NCI-H2227 (cell line): Measurements from ENCODE around the gene NCAM2.
A peak's percentile ranks its signal among the peaks of the same experiment; 100 is the strongest.
"Not testable (repeated sequence)": the region's sequence is repeated elsewhere in the genome, so short reads cannot be mapped to it uniquely, and the experiment has no call there.

Source experiments
- DNase-seq: peaks from one replicate; lab custom pipeline; 2025; ENCODE audit not compliant: unreplicated experiment; lab: John Stamatoyannopoulos, UW

The NCAM2 gene

GRCh38 chr21:21101911-21102310 is 103.7 kb downstream of the NCAM2 start:
- DNase-seq, result peak; percentile 85

GRCh38 chr21:21102896-21103295 is 104.7 kb downstream of the NCAM2 start:
- DNase-seq, result no peak

GRCh38 chr21:21103692-21104091 is 105.5 kb downstream of the NCAM2 start:
- DNase-seq, result no peak

GRCh38 chr21:21109736-21110135 is 111.5 kb downstream of the NCAM2 start:
- DNase-seq, result no peak

DNA sequence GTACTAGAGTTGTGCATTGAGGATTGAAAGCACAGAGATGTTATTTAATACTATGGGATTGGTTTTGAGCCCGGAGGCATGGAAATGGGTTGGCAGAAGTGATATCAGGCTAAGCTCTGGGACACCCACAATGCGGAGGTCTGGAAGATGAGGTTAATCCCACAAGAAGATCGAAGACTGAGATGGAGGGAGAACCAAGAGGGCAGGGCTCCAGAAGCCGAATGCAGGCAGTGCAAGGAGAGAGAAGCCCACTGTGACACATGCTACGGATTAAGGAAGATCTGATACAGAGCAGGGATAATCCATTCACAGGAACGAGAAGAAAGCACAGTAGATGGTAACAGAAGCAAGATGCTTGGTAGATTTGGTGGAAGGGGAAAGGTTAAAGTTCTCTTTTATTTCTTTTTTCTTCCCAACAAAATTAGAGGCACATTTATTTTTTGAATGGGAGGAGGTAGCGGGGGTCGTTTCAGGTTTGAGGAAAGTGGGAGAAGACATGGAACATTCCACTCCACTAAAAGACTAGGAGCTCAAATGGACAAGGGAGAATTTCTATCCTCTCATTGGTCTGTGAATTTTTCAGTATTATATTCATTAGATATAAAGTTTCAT is 113.2 kb downstream of the NCAM2 start:
- peak; percentile 58 for DNase-seq

- peak; percentile 64 for DNase-seq
These were observed 116.3 kb downstream of the NCAM2 start for GRCh38 chr21:21114461-21114860.

DNA sequence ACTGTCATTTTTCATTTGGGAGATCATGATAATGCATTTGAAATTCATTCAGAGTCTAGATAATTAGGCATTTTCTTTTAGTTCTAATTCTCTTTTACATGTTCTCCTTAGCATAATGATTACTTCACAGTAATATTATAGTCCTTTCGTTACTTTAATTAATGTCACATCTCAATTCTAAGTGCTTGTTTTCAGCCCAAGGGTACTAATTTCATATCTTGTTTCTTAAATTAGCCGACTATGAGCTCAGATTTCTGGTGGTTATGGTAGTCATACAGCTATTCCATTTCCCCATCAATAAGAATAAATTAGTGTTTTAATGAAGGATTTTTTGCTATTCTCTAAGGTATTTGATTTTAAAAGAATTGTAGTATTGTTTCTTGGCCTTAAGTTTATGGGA is 120.9 kb downstream of the NCAM2 start:
- no peak for DNase-seq

GRCh38 chr21:21122680-21123079 is 124.5 kb downstream of the NCAM2 start:
- no peak for DNase-seq

DNA sequence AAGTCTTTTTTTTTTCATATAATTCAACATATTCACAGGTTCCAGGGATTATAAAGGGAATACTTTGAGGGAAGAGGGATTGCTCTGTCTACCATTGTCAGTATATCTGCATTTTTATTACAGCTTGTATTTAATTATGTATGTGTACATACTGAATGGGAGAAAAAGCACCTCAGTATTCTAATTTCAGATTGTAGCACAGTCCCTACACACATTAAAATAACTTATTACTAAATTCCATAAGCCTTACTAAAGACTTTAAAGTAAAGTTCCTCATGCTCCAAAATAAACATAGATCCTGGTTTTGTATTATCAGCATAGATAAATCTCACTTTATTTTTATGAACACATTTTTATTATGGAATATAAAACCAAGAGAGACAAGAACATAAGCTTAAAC is 134.2 kb downstream of the NCAM2 start:
- DNase-seq, result no peak

GRCh38 chr21:21137986-21138385 is 139.8 kb downstream of the NCAM2 start:
- peak; percentile 57 for DNase-seq

DNA sequence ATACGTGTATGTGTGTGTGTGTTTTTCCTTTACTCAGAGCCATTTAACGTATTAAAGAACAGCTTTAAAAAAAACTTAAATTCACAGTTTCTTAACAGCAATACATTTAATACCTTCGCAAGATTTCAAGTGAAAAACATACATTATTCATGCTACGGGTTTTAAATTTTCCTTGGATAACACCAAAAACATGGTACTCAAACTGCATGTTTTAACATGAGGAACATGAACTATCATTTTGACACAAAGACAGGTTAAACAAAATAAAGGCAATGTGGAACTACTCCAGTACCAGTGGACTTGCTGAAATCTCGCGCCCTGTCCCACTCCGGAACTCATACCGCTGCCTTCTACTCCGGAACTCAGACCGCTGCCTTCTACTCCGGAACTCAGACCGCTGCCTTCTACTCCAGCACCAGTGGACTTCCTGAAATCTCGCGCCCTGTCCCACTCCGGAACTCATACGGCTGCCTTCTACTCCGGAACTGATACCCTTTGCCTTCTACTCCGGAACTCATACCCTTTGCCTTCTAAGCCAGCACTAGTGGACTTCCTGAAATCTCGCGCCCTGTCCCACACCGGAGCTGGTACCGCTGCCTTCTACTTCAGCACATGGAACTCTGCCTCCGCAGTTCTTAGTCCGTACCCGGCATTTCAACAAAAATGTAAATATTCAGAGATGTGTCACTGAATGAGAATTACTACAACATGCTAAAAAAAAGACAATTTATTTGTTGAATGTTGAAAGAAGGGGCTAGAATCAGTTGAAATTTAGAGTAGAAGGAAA is 148.6 kb downstream of the NCAM2 start:
- DNase-seq, result no peak

GRCh38 chr21:21147374-21147745 is 149.2 kb downstream of the NCAM2 start:
- no peak for DNase-seq

GRCh38 chr21:21148009-21148408 is 149.8 kb downstream of the NCAM2 start:
- no peak for DNase-seq

DNA sequence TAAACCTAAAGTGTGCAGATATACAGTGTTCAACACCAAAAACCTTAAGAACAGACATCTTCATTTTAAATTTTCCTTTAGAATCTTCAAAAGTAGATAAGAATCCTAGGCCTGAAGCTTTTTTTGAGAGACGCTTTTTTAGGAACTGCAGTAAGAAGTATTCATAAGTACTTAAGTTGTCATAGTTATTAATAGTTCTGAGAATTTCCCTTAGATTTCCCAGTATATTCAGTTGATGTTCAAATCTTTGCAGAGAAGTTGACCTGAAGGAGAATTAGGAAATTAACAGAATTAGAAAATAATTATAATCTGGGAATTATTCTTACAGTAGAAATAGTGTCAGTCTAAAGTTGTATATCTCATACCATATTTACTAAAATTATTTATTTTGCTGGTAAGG is 150.3 kb downstream of the NCAM2 start:
- no peak for DNase-seq

DNA sequence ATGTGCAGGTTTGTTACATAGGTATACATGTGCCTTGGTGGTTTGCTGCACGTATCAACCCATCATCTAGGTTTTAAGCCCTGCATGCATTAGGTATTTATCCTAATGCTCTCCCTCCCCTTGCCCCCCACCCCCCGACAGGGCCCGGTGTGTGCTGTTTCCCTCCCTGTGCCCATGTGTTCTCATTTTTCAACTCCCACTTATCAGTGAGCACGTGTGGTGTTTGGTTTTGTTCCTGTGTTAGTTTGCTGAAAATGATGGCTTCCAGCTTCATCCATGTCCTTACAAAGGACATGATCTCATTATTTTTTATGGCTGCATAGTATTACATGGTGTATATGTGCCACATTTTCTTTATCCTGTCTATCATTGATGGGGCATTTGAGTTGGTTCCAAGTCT is 151.2 kb downstream of the NCAM2 start:
- not testable (repeated sequence) for DNase-seq

DNA sequence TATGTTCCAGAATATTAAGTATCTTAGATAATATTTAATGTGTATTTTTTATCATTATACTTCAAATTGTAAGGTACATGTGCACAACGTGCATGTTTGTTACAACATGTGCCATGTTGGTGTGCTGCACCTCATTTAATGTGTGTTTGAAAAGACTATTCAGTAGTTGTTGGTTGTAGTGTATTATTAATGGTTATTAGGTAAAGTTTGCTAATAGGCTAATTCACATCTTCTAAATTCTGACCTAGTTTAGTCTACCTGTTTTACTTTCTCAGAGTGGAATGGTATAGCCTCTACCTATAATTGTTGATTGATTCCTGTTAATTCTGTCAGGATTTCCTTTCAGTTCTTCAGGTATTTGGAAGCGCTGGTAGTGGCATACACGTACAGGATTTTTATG is 153.0 kb downstream of the NCAM2 start:
- no peak for DNase-seq

DNA sequence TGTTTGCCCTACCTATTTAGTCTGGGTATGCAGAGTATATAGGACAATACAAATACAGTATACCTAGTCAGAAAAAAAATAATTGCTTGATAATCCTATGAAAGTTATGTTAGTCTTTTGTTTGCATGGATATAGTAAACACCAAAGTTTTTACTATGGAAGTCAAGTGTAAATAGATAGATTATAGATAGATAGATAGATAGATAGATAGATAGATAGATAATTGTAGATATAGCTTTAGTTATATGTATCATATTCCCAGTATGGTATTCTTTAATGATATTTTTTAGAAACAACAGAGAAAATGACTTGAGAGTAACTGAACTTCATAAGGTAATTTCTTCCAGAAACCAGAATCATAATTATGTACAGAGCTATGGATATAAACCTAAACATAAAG is 158.2 kb downstream of the NCAM2 start:
- no peak for DNase-seq

DNA sequence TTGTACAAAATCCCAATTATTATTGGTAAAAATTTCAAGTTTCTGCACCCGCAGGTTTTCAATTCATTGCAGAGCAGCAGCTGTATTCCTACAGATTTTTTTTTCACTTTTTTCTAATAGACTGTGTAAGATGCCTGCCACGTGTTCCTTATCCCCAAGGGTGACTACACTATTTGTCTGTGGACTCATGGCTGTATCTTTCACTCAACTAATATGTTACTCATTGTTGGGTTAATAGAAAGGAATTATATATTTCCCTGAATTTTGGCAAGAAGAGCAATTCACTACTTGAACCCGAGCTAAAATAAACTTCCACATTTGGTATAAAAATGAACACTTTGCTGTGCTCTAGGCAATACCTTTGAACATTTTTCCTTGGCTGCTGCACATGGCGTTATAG is 158.7 kb downstream of the NCAM2 start:
- no peak for DNase-seq

DNA sequence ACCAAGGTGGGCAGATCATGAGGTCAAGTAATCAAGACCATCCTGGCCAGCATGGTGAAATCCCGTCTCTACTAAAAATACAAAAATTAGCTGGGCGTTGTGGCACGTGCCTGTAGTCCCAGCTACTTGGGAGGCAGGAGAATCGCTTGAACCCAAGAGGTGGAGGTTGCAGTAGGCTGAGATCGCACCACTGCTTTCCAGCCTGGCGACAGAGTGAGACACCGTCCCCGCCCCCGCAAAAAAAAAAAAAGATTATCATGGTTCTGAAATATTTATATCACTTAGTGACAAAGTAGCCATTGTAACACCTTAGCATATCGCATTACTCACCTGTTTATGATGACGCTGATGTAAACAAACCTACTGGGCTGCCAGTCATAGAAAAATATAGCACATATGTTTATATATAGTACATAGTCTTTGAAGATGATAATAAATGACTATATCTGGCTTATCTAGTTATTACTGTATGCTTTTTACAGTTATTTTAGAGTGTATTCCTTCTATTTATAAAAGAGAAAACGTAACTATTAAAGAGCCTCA is 160.2 kb downstream of the NCAM2 start:
- DNase-seq, result no peak

DNA sequence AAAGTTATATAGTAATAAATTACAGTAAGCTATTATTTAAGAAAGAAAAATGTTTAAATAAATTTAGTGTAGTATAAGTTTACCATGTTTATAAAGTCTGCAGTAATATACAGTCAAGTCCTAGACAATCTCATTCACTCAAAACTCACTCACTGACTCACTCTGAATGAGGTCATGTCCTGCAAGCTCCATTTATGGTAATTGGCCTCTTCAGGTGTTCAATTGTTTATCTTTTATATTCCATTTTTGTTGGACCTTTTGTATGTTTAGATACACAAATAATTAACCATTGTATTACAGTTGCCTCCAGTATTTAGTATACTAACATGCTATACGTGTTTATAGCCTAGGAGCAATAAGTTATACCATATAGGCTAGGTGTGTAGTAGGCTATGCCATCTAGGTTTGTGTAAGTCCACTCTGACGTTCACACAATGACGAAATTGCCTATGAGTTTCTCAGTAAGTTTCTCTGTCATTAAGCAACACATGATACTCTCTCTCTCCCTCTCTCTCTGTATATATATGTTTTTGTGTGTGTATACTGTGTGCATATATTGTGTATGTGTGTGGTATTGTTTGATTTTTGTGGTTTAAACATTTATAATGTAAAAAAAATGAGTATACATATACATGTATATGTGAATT is 161.2 kb downstream of the NCAM2 start:
- DNase-seq, result no peak

- DNase-seq, result no peak
These were observed 164.6 kb downstream of the NCAM2 start for GRCh38 chr21:21162786-21163185.

DNA sequence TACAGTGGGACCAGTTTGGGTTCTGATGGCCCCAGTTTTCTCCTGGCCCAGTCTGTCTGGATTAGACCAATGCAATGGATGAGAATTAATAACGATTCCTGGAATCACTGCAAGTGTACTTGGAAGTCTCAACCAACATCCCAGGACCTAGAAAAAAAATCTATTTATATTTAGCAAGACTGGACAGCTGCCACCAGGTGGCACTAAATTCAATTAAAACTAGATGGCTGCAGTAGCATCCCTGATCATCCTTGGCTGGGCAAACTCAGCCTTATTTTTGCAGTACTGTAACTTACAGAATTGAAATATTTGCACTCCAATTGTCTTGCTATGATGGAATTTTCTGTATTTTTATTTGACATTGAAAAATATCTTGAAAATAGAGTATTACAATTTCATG is 165.7 kb downstream of the NCAM2 start:
- peak; percentile 86 for DNase-seq
